Nucleus accumbens (tissue), 56 donors: ENCODE measurements around the gene MAIP1.
"Not testable (repeated sequence)": the region's sequence is repeated elsewhere in the genome, so short reads cannot be mapped to it uniquely, and the experiment has no call there.

Experiments used
- DNase-seq, 56 donors: peaks; one replicate each; lab custom pipeline; 2025; lab: John Stamatoyannopoulos, UW

The MAIP1 gene, protein sequence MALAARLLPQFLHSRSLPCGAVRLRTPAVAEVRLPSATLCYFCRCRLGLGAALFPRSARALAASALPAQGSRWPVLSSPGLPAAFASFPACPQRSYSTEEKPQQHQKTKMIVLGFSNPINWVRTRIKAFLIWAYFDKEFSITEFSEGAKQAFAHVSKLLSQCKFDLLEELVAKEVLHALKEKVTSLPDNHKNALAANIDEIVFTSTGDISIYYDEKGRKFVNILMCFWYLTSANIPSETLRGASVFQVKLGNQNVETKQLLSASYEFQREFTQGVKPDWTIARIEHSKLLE

GRCh38 chr2:199955339-199956061 lies at the start of gene MAIP1, which contains the start of gene TYW5:
Gene MAIP1, plus strand, starts transcription at chr2:199955582. Its CDS starts 217 bp downstream, at chr2:199955799.
Gene TYW5, minus strand, starts transcription at chr2:199955491. Its CDS starts 21 bp downstream, at chr2:199955470.
- peak; percentile 38 to 97 (median 87) for DNase-seq

- DNase-seq = no peak
Measured at GRCh38 chr2:199907008-199907714, 48.2 kb upstream of the MAIP1 start.

- DNase-seq = no peak
Measured at GRCh38 chr2:199910338-199911051, 44.9 kb upstream of the MAIP1 start.

DNA sequence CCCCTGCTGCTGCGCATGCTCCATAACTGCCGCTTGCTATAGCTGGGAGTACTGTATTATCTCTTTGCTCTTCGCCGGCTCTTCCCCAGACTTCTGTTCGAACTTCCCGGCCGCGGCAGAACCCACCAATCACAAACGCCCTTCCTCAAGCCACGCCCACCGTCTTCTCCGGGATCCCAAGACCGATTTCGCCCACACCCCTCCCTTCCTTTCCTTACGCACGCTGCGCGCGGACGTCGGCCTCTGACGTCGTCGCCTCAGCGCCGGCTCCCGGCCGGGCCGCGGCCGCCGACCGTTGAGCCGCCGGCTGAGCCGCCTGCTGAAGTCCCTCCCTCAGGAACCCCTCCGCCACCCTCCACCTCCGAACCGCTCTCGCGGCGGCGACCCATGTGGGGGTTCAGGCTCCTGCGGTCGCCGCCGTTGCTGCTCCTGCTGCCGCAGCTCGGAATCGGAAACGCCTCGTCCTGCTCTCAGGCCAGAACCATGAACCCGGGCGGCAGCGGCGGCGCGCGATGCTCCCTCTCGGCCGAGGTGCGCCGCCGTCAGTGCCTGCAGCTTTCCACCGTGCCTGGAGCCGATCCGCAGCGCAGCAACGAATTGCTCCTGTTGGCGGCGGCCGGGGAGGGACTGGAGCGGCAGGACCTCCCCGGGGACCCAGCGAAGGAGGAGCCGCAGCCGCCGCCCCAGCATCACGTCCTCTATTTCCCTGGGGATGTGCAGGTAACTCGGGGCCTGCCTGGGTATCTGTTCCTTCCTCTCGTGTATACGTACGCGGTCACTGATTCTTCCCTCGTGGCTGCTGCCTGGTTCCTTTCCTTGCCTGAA lies 44.1 kb upstream of the MAIP1 start, which contains the start of gene C2orf69:
Gene C2orf69 (plus strand): TSS at position 242 of the 825 bp plus-strand sequence. CDS start 146 bp downstream, at position 388.
- DNase-seq = peak; percentile 62 to 98 (median 93)

GRCh38 chr2:199911877-199912161 lies 43.6 kb upstream of the MAIP1 start:
- DNase-seq = peak in 1 of 56 donors; percentile 33

GRCh38 chr2:199912553-199913114 lies 42.7 kb upstream of the MAIP1 start:
- DNase-seq = not testable (repeated sequence)

- DNase-seq = no peak
Measured at GRCh38 chr2:199914372-199914958, 40.9 kb upstream of the MAIP1 start.

- no peak for DNase-seq
Measured at GRCh38 chr2:199916980-199917379, 38.4 kb upstream of the MAIP1 start.

DNA sequence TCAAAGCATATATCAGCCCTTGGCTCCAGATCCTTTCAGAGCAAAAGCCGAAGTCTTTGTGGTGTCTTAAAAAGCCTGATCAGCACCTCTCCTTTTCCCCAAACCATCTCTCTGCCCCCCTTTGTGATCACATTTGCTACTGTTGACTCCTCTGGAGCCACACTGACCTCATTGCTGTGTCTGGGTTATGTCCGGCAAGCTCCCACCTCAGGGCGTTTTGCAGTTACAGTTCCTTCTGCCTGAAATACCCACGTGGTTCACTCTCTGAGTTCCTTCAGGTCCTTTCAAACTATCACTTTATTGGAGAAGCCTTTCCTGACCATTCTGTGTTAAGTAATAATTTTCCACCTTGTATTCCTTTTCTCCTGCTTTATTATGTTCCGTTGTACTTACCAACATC lies 32.5 kb upstream of the MAIP1 start:
- peak in 6 of 56 donors; percentile 2 to 13 (median 4) for DNase-seq

DNA sequence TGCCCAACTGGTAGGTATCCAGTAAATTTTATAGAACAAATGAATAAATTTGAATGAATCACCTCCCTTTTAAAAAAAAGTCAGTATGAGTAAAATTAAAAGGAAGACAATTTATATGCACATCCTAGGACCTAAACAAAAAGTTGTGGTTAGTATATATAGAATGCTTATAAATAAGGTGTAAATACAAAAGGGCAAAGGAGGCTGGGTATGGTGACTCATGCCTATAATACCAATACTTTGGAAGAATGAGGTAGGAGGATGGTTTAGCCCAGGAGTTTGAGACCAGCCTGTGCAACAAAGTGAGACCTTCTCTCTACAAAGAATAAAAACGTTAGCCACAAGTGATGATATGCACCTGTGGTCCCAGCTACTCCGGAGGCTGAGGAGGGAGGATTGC lies 31.5 kb upstream of the MAIP1 start:
- no peak for DNase-seq

- no peak for DNase-seq
Measured at GRCh38 chr2:199926806-199927205, 28.6 kb upstream of the MAIP1 start.

- no peak for DNase-seq
Measured at GRCh38 chr2:199928226-199928625, 27.2 kb upstream of the MAIP1 start.

DNA sequence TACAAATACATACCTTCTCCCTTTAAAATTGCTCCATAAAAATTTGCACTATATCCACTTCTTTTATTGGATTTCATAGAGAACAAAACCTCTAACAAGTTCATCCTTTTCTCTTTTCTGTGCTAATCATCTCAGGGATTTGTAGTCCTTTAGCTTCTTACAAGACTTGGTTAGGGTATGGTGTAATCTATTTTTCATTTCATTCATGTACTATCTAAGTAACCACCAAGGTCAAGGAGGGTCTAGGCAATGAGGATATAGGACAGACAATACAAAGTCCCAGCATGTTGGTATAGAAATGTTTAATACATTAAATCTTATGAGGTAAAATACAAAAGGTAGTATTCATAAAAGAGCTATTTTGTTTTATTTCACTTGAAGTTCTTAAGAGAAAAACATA lies 26.8 kb upstream of the MAIP1 start:
- DNase-seq = no peak

- DNase-seq = peak in 6 of 56 donors; percentile 2 to 24 (median 14)
Measured at GRCh38 chr2:199929262-199929661, 26.1 kb upstream of the MAIP1 start.

DNA sequence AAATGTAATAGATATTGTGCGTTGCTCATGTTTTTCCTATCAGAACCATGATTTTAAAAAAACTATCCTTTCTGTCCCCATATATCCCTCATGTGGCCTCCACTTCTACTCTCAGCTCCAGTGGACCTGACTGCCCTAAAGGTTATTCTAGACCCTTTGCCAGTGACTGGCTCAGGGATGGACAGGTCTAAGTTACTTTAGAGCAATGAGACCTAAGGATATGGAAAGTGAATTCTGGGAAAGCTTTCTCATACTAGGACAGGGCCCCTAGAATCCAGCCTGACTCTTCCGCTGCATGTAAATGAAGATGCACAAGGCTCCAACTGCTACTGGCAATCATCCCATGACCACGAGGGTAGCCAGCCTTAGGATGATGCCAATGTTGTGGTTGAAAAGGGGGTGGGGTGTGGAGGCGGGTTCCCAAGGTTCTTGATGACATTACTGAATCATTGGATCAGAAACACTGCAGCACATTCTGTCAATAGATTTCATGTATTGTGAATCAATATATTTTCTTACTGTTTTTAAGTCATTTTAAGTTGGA lies 23.0 kb upstream of the MAIP1 start:
- peak in 55 of 56 donors; percentile 3 to 92 (median 78) for DNase-seq

GRCh38 chr2:199933466-199933865 lies 21.9 kb upstream of the MAIP1 start:
- DNase-seq = no peak

GRCh38 chr2:199936554-199936953 lies 18.8 kb upstream of the MAIP1 start:
- DNase-seq = no peak

GRCh38 chr2:199940373-199940772 lies 15.0 kb upstream of the MAIP1 start:
- no peak for DNase-seq

GRCh38 chr2:199943373-199943772 lies 12.0 kb upstream of the MAIP1 start:
- DNase-seq = no peak
